ENCODE results near the gene SOX13. TPM values are rescaled to one million over a fixed set of nuclear protein-coding genes. Genes with fewer than 3 reads are reported as not detected.

Gene SOX13
- total and polyA plus RNA-seq, 10 of the 15 experiments (the other 5 are each of a cell fraction or from before 2014, with no cell fraction given): 0.04 to 0.31 (median 0.11) TPM; not detected in 7

DNA sequence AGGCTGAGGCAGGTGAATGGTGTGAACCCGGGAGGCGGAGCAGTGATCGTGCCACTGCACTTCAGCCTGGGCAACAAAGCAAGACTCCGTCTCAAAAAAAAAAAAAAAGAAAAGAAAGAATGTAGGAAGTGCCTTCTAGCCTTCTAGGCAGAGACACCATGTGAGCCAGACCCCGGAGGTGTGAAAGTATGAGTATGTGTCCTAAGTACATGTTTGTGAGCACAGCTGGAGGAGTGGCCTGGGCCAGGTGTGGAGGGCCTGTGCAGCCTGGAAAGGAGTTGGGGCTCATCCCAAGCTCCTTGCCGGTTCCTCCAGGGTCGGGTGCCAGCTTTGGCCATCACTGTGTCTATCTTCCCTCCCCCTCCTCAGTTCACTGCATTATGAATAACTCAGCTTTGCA, 13.0 kb downstream of the SOX13 start:
- CTCF ChIA-PET: interaction anchor here (1.1 kb wide), 1 partner anchor 13 kb away, joined by 3 read pairs; no protein-coding TSS in a partner anchor
- Histone ChIP-seq H3K79me2 (ENCODE audit: control insufficient read depth, insufficient read depth, low read length) (no peaks in the 10 kb centered on the region), H3K4me1 (ENCODE audit: control insufficient read depth, insufficient read depth, low read length) (no peaks in the 10 kb centered on the region), H2AFZ (ENCODE audit: control insufficient read depth, low read depth, low read length) (no peak overlapping the region), H3K9ac (ENCODE audit: control insufficient read depth, insufficient read depth, low read length) (no peak overlapping the region), H3K9me3 (replicated peaks; ENCODE audit: control insufficient read depth, insufficient read depth, low read length) (no peaks in the 10 kb centered on the region), H3K4me2 (ENCODE audit: control insufficient read depth, insufficient read depth) (no peak overlapping the region), H3K27ac (ENCODE audit: control insufficient read depth, insufficient read depth) (no peak overlapping the region), H3K36me3 (ENCODE audit: control insufficient read depth in 2 of 2, insufficient read depth in 2 of 2, low read length in 1 of 2) (no peaks in the 10 kb centered on the region), H3K27me3 (replicated peaks in 1 of 2; ENCODE audit: control insufficient read depth in 2 of 2, insufficient read depth in 2 of 2, low read length in 1 of 2) (no peaks in the 10 kb centered on the region; a peak in 1 of 4 replicates), H4K20me1 (ENCODE audit: control insufficient read depth, insufficient read depth) (no peaks in the 10 kb centered on the region), H3K4me3 (no peak overlapping the region)
- no TSS peak for BruUV-seq (replicated peaks)
- DNase-seq (ENCODE audit: low read depth, low spot score) (no peak), FAIRE-seq (no peak), ATAC-seq (no peak)
- POLR2A ChIA-PET: interaction anchor here (0.7 kb wide), 1 partner anchor 213 kb away, joined by 3 read pairs; no protein-coding TSS in a partner anchor
- WGBS (ENCODE audit: insufficient coverage, insufficient replicate concordance, low lambda C conversion rate, missing lambda C conversion rate): 34% methylated on average over 4 of the region's 7 CpGs
- intact Hi-C loops (cut with micrococcal nuclease; ENCODE audit: unreplicated experiment): no loop called here
- RAD21 ChIA-PET (ENCODE audit: unreplicated experiment): interaction anchor here (0.8 to 1.2 kb wide), 2 partner anchors 9 to 43 kb away, joined by 4 read pairs; no protein-coding TSS in a partner anchor
- in situ Hi-C loops (cut with MboI): no loop called here
- SMC1A ChIA-PET (ENCODE audit: uncharacterized antibody, unreplicated experiment): interaction anchor here (0.6 kb wide), 1 partner anchor 51 kb away, joined by 3 read pairs; no protein-coding TSS in a partner anchor
- TF ChIP-seq BRCA1 (IDR thresholded peaks at IDR 0.05; ENCODE audit: low read depth, low read length): no peak
- no peak for TF ChIP-seq CEBPB (IDR thresholded peaks at IDR 0.05; ENCODE audit: borderline replicate concordance in 1 of 2, low read depth in 2 of 2, low read length in 2 of 2)
- TF ChIP-seq, protein P1, sequence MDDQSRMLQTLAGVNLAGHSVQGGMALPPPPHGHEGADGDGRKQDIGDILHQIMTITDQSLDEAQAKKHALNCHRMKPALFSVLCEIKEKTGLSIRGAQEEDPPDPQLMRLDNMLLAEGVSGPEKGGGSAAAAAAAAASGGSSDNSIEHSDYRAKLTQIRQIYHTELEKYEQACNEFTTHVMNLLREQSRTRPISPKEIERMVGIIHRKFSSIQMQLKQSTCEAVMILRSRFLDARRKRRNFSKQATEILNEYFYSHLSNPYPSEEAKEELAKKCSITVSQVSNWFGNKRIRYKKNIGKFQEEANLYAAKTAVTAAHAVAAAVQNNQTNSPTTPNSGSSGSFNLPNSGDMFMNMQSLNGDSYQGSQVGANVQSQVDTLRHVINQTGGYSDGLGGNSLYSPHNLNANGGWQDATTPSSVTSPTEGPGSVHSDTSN (IDR thresholded peaks at IDR 0.05; ENCODE audit: insufficient replicate concordance, low read depth, low read length): no peak
- no peak for TF ChIP-seq BCL11A (IDR thresholded peaks at IDR 0.05; ENCODE audit: low read depth, low read length)
- no peak for TF ChIP-seq SMAD5 (IDR thresholded peaks at IDR 0.05; ENCODE audit: low read depth)
- TF ChIP-seq, protein P2, sequence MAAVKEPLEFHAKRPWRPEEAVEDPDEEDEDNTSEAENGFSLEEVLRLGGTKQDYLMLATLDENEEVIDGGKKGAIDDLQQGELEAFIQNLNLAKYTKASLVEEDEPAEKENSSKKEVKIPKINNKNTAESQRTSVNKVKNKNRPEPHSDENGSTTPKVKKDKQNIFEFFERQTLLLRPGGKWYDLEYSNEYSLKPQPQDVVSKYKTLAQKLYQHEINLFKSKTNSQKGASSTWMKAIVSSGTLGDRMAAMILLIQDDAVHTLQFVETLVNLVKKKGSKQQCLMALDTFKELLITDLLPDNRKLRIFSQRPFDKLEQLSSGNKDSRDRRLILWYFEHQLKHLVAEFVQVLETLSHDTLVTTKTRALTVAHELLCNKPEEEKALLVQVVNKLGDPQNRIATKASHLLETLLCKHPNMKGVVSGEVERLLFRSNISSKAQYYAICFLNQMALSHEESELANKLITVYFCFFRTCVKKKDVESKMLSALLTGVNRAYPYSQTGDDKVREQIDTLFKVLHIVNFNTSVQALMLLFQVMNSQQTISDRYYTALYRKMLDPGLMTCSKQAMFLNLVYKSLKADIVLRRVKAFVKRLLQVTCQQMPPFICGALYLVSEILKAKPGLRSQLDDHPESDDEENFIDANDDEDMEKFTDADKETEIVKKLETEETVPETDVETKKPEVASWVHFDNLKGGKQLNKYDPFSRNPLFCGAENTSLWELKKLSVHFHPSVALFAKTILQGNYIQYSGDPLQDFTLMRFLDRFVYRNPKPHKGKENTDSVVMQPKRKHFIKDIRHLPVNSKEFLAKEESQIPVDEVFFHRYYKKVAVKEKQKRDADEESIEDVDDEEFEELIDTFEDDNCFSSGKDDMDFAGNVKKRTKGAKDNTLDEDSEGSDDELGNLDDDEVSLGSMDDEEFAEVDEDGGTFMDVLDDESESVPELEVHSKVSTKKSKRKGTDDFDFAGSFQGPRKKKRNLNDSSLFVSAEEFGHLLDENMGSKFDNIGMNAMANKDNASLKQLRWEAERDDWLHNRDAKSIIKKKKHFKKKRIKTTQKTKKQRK (IDR thresholded peaks at IDR 0.05; ENCODE audit: low read depth, low read length): no peak
- no peak for TF ChIP-seq ZNF622 (IDR thresholded peaks at IDR 0.05)
- TF ChIP-seq CBFB (IDR thresholded peaks at IDR 0.05; ENCODE audit: low read depth): no peak
- no peak for TF ChIP-seq CREM (IDR thresholded peaks at IDR 0.05; ENCODE audit: low read depth)
- TF ChIP-seq LARP7 (IDR thresholded peaks at IDR 0.05): no peak
- TF ChIP-seq, protein P3, sequence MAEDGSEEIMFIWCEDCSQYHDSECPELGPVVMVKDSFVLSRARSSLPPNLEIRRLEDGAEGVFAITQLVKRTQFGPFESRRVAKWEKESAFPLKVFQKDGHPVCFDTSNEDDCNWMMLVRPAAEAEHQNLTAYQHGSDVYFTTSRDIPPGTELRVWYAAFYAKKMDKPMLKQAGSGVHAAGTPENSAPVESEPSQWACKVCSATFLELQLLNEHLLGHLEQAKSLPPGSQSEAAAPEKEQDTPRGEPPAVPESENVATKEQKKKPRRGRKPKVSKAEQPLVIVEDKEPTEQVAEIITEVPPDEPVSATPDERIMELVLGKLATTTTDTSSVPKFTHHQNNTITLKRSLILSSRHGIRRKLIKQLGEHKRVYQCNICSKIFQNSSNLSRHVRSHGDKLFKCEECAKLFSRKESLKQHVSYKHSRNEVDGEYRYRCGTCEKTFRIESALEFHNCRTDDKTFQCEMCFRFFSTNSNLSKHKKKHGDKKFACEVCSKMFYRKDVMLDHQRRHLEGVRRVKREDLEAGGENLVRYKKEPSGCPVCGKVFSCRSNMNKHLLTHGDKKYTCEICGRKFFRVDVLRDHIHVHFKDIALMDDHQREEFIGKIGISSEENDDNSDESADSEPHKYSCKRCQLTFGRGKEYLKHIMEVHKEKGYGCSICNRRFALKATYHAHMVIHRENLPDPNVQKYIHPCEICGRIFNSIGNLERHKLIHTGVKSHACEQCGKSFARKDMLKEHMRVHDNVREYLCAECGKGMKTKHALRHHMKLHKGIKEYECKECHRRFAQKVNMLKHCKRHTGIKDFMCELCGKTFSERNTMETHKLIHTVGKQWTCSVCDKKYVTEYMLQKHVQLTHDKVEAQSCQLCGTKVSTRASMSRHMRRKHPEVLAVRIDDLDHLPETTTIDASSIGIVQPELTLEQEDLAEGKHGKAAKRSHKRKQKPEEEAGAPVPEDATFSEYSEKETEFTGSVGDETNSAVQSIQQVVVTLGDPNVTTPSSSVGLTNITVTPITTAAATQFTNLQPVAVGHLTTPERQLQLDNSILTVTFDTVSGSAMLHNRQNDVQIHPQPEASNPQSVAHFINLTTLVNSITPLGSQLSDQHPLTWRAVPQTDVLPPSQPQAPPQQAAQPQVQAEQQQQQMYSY (CRISPR knock-in tag; IDR thresholded peaks at IDR 0.05): no peak
- TF ChIP-seq NFYB (IDR thresholded peaks at IDR 0.05; ENCODE audit: insufficient read depth, low read depth, low read length): no peak
- TF ChIP-seq STAT3 (IDR thresholded peaks at IDR 0.05; ENCODE audit: low read depth, low read length): no peak
- no peak for TF ChIP-seq NFXL1 (IDR thresholded peaks at IDR 0.05; ENCODE audit: borderline replicate concordance)
- TF ChIP-seq NRF1 (conservative IDR thresholded peaks at IDR 0.05; ENCODE audit: low read depth, low read length): no peak
